ENCODE data around the gene CRYGB. TPM values are rescaled to one million over a fixed set of nuclear protein-coding genes. Genes with fewer than 3 reads are reported as not detected.
"Not testable (repeated sequence)": the region's sequence is repeated elsewhere in the genome, so short reads cannot be mapped to it uniquely, and the experiment has no call there.

Gene CRYGB
- polyA plus RNA-seq, 1 of the 3 experiments (the other 2 are of a cell fraction): not detected

- H3K4me2 ChIP-seq; H3K4me1 ChIP-seq (ENCODE audit: control insufficient read depth in 1 of 2, insufficient read depth in 2 of 2, low read depth in 1 of 2, low read length in 1 of 2); H3K27me3 ChIP-seq (ENCODE audit: insufficient read depth); H4K20me1 ChIP-seq (ENCODE audit: insufficient read depth); H3K27ac ChIP-seq (ENCODE audit: low read depth in 2 of 2, low read length in 1 of 2); DNase-seq; H3K4me3 ChIP-seq (ENCODE audit: low read depth in 2 of 2, low read length in 1 of 2); H3K79me2 ChIP-seq (ENCODE audit: insufficient read depth); H3K9me2 ChIP-seq; H3K36me3 ChIP-seq (replicated peaks in 1 of 2; ENCODE audit: control insufficient read depth in 1 of 2, insufficient read depth in 2 of 2, low read length in 1 of 2); H3K9ac ChIP-seq; H3F3A ChIP-seq (replicated peaks; ENCODE audit: insufficient read depth); H2AFZ ChIP-seq (ENCODE audit: low read depth); POLR2A ChIA-PET; H3K9me3 ChIP-seq: not testable (repeated sequence)
- 94% methylated on average over 8 of the region's 36 CpGs for whole genome bisulfite sequencing (ENCODE audit: low lambda C conversion rate)
- CTCF ChIA-PET: interaction anchor here (1.0 kb wide), 1 partner anchor 10 kb away, joined by 5 read pairs; no protein-coding TSS in a partner anchor
These were observed 33.6 kb downstream of the CRYGB start for GRCh38 chr2:208112273-208112745.

GRCh38 chr2:208103616-208104015, 42.3 kb downstream of the CRYGB start:
- H3K27ac ChIP-seq (ENCODE audit: low read depth in 2 of 2, low read length in 1 of 2): no peak overlapping the region
- no peaks in the 10 kb centered on the region for H3K27me3 ChIP-seq (ENCODE audit: insufficient read depth)
- H3K9me3 ChIP-seq: no peaks in the 10 kb centered on the region
- H3K9ac ChIP-seq: no peak overlapping the region
- no peak overlapping the region for H3K4me3 ChIP-seq (ENCODE audit: low read depth in 2 of 2, low read length in 1 of 2)
- TF ChIP-seq FOXJ3 (CRISPR knock-in tag; IDR thresholded peaks at IDR 0.05) (no peak), SIN3A (IDR thresholded peaks at IDR 0.05; ENCODE audit: borderline replicate concordance, low read depth, low read length) (no peak), FOSL2 (IDR thresholded peaks at IDR 0.05; ENCODE audit: borderline replicate concordance, low read depth) (no peak), SMC3 (IDR thresholded peaks at IDR 0.05; ENCODE audit: low read depth, low read length) (no peak), JUND (IDR thresholded peaks at IDR 0.05) (no peak), YY1 (IDR thresholded peaks at IDR 0.05; ENCODE audit: low read depth) (no peak), NFIC (IDR thresholded peaks at IDR 0.05; ENCODE audit: borderline replicate concordance) (no peak), POLR2AphosphoS5 (IDR thresholded peaks at IDR 0.05; ENCODE audit: low read depth, low read length) (no peak), MAX (IDR thresholded peaks at IDR 0.05; ENCODE audit: low read depth) (no peak), ZBTB33 (IDR thresholded peaks at IDR 0.05; ENCODE audit: borderline replicate concordance, low read depth) (no peak), GATA2 (CRISPR knock-in tag; IDR thresholded peaks at IDR 0.05) (no peak), ELF1 (IDR thresholded peaks at IDR 0.05) (no peak), USF2 (IDR thresholded peaks at IDR 0.05; ENCODE audit: borderline replicate concordance, low read depth, low read length) (no peak), TAF1 (IDR thresholded peaks at IDR 0.05; ENCODE audit: borderline replicate concordance, low read depth, low read length) (no peak)
- TF ChIP-seq, protein P1, sequence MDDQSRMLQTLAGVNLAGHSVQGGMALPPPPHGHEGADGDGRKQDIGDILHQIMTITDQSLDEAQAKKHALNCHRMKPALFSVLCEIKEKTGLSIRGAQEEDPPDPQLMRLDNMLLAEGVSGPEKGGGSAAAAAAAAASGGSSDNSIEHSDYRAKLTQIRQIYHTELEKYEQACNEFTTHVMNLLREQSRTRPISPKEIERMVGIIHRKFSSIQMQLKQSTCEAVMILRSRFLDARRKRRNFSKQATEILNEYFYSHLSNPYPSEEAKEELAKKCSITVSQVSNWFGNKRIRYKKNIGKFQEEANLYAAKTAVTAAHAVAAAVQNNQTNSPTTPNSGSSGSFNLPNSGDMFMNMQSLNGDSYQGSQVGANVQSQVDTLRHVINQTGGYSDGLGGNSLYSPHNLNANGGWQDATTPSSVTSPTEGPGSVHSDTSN (IDR thresholded peaks at IDR 0.05): no peak
- no peak overlapping the region for H2AFZ ChIP-seq (ENCODE audit: low read depth)
- WGBS (ENCODE audit: low lambda C conversion rate): 86% methylated on average over 3 of the region's 3 CpGs
- no peaks in the 10 kb centered on the region for H3K79me2 ChIP-seq (ENCODE audit: insufficient read depth)
- no peak overlapping the region for H3K4me2 ChIP-seq
- H4K20me1 ChIP-seq (ENCODE audit: insufficient read depth): no peaks in the 10 kb centered on the region
- H3K4me1 ChIP-seq (ENCODE audit: control insufficient read depth in 1 of 2, insufficient read depth in 2 of 2, low read depth in 1 of 2, low read length in 1 of 2): no peaks in the 10 kb centered on the region; a peak in 1 of 4 replicates
- ChIA-PET CTCF (interaction anchor here (0.7 to 3.9 kb wide), 7 partner anchors 10 to 358 kb away, joined by 3 to 87 read pairs (median 9); partner anchors contain the start of gene IDH1), POLR2A (no interaction called here)
- no peak for DNase-seq
- H3K9me2 ChIP-seq: no peaks in the 10 kb centered on the region
- H3K36me3 ChIP-seq (replicated peaks in 1 of 2; ENCODE audit: control insufficient read depth in 1 of 2, insufficient read depth in 2 of 2, low read length in 1 of 2): no peaks in the 10 kb centered on the region
- no peaks in the 10 kb centered on the region for H3F3A ChIP-seq (replicated peaks; ENCODE audit: insufficient read depth)
